Measurements from ENCODE around the gene TMEM175. TPM values are rescaled to one million over a fixed set of nuclear protein-coding genes. Genes with fewer than 3 reads are reported as not detected.

Gene TMEM175
- total RNA-seq, 4 donors from 2014 or later: 17.4 to 39.1 (median 30.1) TPM

DNA sequence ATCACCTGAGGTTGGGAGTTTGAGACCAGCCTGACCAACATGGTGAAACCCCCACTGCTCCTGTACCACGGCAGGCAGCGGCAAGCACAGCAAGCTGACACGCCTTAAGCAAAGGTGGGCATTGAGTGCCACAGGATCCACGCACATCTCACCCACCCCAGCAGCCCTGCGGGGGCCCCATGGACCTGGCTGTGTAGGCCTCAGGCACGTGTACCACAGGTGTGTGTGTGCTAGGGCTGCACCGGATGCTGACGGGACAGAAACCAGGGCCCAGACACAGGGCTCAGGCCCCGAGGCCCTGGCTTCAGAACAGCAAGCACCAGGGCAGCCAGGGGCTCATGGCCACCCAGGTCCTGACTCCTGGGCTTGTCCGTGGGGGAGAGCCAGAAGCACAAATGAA, 46.9 kb upstream of the TMEM175 start:
- 93 to 95% methylated on average over 10 of the region's 10 CpGs for WGBS, 2 donors
- TF ChIP-seq POLR2A (IDR thresholded peaks at IDR 0.05): no peak
- DNase-seq (ENCODE audit: low spot score in 2 of 2): no peak
- no peak overlapping the region for H3K4me3 ChIP-seq (ENCODE audit: low read depth, poor library complexity, severe bottlenecking)
- intact Hi-C loops (cut with DNase I; ENCODE audit: low total_unique reads): no loop called here

- intact Hi-C loops (cut with DNase I; ENCODE audit: low total_unique reads): no loop called here
- DNase-seq (ENCODE audit: low spot score in 2 of 2): no peak
- 78 to 87% methylated on average over 8 of the region's 9 CpGs for WGBS, 2 donors
- TF ChIP-seq, protein P1, sequence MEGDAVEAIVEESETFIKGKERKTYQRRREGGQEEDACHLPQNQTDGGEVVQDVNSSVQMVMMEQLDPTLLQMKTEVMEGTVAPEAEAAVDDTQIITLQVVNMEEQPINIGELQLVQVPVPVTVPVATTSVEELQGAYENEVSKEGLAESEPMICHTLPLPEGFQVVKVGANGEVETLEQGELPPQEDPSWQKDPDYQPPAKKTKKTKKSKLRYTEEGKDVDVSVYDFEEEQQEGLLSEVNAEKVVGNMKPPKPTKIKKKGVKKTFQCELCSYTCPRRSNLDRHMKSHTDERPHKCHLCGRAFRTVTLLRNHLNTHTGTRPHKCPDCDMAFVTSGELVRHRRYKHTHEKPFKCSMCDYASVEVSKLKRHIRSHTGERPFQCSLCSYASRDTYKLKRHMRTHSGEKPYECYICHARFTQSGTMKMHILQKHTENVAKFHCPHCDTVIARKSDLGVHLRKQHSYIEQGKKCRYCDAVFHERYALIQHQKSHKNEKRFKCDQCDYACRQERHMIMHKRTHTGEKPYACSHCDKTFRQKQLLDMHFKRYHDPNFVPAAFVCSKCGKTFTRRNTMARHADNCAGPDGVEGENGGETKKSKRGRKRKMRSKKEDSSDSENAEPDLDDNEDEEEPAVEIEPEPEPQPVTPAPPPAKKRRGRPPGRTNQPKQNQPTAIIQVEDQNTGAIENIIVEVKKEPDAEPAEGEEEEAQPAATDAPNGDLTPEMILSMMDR (IDR thresholded peaks at IDR 0.05): no peak
- no peak for TF ChIP-seq POLR2A (IDR thresholded peaks at IDR 0.05)
- H3K4me3 ChIP-seq (ENCODE audit: low read depth, poor library complexity, severe bottlenecking): no peak overlapping the region
Measured at GRCh38 chr4:886244-886643, 46.0 kb upstream of the TMEM175 start.

- DNase-seq (ENCODE audit: low spot score in 2 of 2): no peak
Measured at GRCh38 chr4:887034-887763, 45.1 kb upstream of the TMEM175 start.

DNA sequence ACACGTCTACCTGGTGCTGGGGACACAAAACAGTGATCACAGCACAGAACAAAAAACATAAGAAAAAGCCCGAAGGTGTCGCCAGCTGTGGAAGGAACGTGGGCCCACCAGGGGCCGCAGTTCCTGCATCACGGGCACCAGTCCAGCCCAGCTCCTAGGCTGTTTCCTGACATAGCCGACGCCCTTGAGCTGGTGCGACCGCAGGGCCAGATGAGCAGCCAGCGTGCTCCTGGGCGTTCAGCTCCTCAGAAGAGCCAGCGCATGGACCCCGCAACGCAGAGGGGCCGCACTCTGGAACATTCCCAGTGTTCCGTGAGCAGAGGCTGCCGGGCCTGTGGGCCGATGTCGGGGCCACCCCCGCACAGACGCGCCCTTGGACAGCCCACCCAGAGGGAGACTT, 44.2 kb upstream of the TMEM175 start:
- no peak overlapping the region for H3K4me3 ChIP-seq (ENCODE audit: low read depth, poor library complexity, severe bottlenecking)
- TF ChIP-seq POLR2A (IDR thresholded peaks at IDR 0.05): no peak
- TF ChIP-seq, protein P1 (IDR thresholded peaks at IDR 0.05): no peak
- intact Hi-C loops (cut with DNase I; ENCODE audit: low total_unique reads): no loop called here
- no peak for DNase-seq (ENCODE audit: low spot score in 2 of 2)
- 90 to 96% methylated on average over 20 to 23 of the region's 23 CpGs for WGBS, 2 donors

More at GRCh38 chr4:887034-887763, 45.1 kb upstream of the TMEM175 start:
- TF ChIP-seq, protein P1 (IDR thresholded peaks at IDR 0.05): no peak
- no peak for TF ChIP-seq POLR2A (IDR thresholded peaks at IDR 0.05)
- WGBS, 2 donors: 96 to 98% methylated on average over 63 of the region's 63 CpGs
- intact Hi-C loops (cut with DNase I; ENCODE audit: low total_unique reads): no loop called here
- no peak overlapping the region for H3K4me3 ChIP-seq (ENCODE audit: low read depth, poor library complexity, severe bottlenecking)

- no peak for DNase-seq (ENCODE audit: low spot score in 2 of 2)
- intact Hi-C loops (cut with DNase I; ENCODE audit: low total_unique reads): no loop called here
- WGBS, 2 donors: 96 to 98% methylated on average over 15 to 16 of the region's 16 CpGs
- no peak overlapping the region for H3K4me3 ChIP-seq (ENCODE audit: low read depth, poor library complexity, severe bottlenecking)
- TF ChIP-seq POLR2A (IDR thresholded peaks at IDR 0.05): no peak
- TF ChIP-seq, protein P1 (IDR thresholded peaks at IDR 0.05): no peak
Measured at GRCh38 chr4:889516-889915, 42.7 kb upstream of the TMEM175 start.

DNA sequence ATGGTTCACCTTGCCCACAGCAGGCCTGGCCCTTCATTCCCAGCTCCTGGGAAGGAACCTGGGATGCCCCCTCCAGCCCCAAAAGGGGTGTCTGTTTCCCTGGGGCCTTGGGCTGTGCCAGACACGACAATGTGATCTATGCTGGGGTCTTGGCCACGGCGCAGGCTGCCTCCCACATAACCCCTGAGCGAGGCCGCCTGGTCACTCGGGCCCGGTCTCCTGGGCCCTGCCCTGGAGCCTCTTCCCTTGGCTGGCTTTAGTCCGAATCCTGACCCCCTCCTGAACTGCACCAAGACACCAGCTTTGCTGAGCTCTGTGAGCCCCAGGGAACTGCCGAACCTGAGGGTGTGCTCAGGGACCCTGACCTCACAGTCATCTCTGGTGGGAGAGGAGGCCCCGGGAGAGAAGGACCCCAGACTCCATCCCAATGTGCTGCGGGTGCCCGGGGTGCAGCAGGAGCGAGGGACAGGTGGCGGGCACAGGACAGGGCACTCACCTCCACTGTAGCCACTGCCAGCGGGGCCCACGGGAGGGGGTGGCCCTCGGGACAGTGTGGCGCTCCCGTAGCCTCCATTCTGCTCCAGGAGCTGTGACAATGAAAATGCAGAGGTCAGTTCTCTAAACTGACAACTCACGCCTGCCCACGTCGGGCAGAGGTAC, 42.1 kb upstream of the TMEM175 start:
- no peak for TF ChIP-seq POLR2A (IDR thresholded peaks at IDR 0.05)
- TF ChIP-seq, protein P1 (IDR thresholded peaks at IDR 0.05): no peak
- WGBS, 2 donors: 93 to 95% methylated on average over 20 to 22 of the region's 22 CpGs
- intact Hi-C loops (cut with DNase I; ENCODE audit: low total_unique reads): no loop called here
- no peak overlapping the region for H3K4me3 ChIP-seq (ENCODE audit: low read depth, poor library complexity, severe bottlenecking)
- no peak for DNase-seq (ENCODE audit: low spot score in 2 of 2)

All from lower leg skin (tissue), 4 donors.